ENCODE data around the gene TNFAIP2. TPM values are rescaled to one million over a fixed set of nuclear protein-coding genes. Genes with fewer than 3 reads are reported as not detected.
A peak's percentile ranks its signal among the peaks of the same experiment; 100 is the strongest.

Gene TNFAIP2
- total RNA-seq, 1 experiment from 2014 or later = 366 TPM

- Histone ChIP-seq H3K9me3 (ENCODE audit: insufficient read depth, low read depth) (no peaks in the 10 kb centered on the region), H3K4me1 (replicated peaks; ENCODE audit: insufficient read depth) (peaks cover 86% of the 10 kb centered on the region), H3K27ac (peak overlapping the region; percentile 4; the same call in 1 of the 2 replicates), H3F3A (ENCODE audit: insufficient read depth, low read depth) (peaks cover 54% of the 10 kb centered on the region), H3K79me2 (ENCODE audit: low read depth) (no peaks in the 10 kb centered on the region), H3K36me3 (ENCODE audit: low read depth) (no peaks in the 10 kb centered on the region), H3K4me2 (no peak overlapping the region), H4K20me1 (ENCODE audit: insufficient read depth) (no peaks in the 10 kb centered on the region), H3K9me2 (ENCODE audit: insufficient read depth) (no peaks in the 10 kb centered on the region), H2AFZ (no peak overlapping the region), H3K27me3 (ENCODE audit: insufficient read depth, low read depth) (no peaks in the 10 kb centered on the region), H3K4me3 (no peak overlapping the region)
- POLR2A ChIA-PET (ENCODE audit: unreplicated experiment) = interaction anchor here (0.5 to 0.6 kb wide), 2 partner anchors 44 to 135 kb away, joined by 3 to 4 read pairs; no protein-coding TSS in a partner anchor
- no peak for TF ChIP-seq EZH2 (IDR thresholded peaks at IDR 0.05; ENCODE audit: low read depth)
- TF ChIP-seq CTCF (conservative IDR thresholded peaks at IDR 0.05) = no peak; the same call in 1 of the 2 replicates
- CTCF ChIA-PET = interaction anchor here (0.6 to 2.1 kb wide), 2 partner anchors 30 to 51 kb away, joined by 4 to 10 read pairs; no protein-coding TSS in a partner anchor
- intact Hi-C loops (cut with micrococcal nuclease; ENCODE audit: unreplicated experiment) = no loop called here
- peak; percentile 36 to 62 for DNase-seq
- no TSS peak for BruUV-seq (replicated peaks)
Observed at GRCh38 chr14:103156651-103157378, 33.6 kb downstream of the TNFAIP2 start.

- no TSS peak for BruUV-seq (replicated peaks)
- Histone ChIP-seq H3K9me2 (ENCODE audit: insufficient read depth) (no peaks in the 10 kb centered on the region), H3K4me2 (peak overlapping the region; percentile 50; the same call in 1 of the 2 replicates), H4K20me1 (ENCODE audit: insufficient read depth) (no peaks in the 10 kb centered on the region), H3K27me3 (ENCODE audit: insufficient read depth, low read depth) (no peaks in the 10 kb centered on the region), H3K79me2 (ENCODE audit: low read depth) (no peaks in the 10 kb centered on the region), H3K4me1 (replicated peaks; ENCODE audit: insufficient read depth) (peaks cover 96% of the 10 kb centered on the region), H3F3A (ENCODE audit: insufficient read depth, low read depth) (peaks cover 66% of the 10 kb centered on the region), H3K4me3 (no peak overlapping the region), H2AFZ (no peak overlapping the region), H3K9me3 (ENCODE audit: insufficient read depth, low read depth) (peaks cover 6% of the 10 kb centered on the region; the same call in 1 of the 2 replicates), H3K36me3 (ENCODE audit: low read depth) (no peaks in the 10 kb centered on the region), H3K27ac (peak overlapping the region; percentile 89; the same call in 1 of the 2 replicates)
- TF ChIP-seq CTCF (conservative IDR thresholded peaks at IDR 0.05) = no peak
- no peak for TF ChIP-seq EZH2 (IDR thresholded peaks at IDR 0.05; ENCODE audit: low read depth)
- ChIA-PET CTCF (interaction anchor here (2.1 kb wide), 1 partner anchor 52 kb away, joined by 10 read pairs; no protein-coding TSS in a partner anchor), POLR2A (ENCODE audit: unreplicated experiment) (no interaction called here)
- intact Hi-C loops (cut with micrococcal nuclease; ENCODE audit: unreplicated experiment) = loop anchor here (1.0 kb wide), 1 partner anchor 15 kb away; no protein-coding TSS in a partner anchor
- peak in 1 of 2 experiments; percentile 34 for DNase-seq
Observed at GRCh38 chr14:103157969-103158368, 34.7 kb downstream of the TNFAIP2 start.

- ChIA-PET POLR2A (ENCODE audit: unreplicated experiment) (interaction anchor here (0.5 to 0.7 kb wide), 5 partner anchors 26 to 971 kb away, joined by 3 to 16 read pairs (median 4); no protein-coding TSS in a partner anchor), CTCF (interaction anchor here (0.6 to 0.8 kb wide), 4 partner anchors 25 to 153 kb away, joined by 3 to 6 read pairs (median 3); no protein-coding TSS in a partner anchor)
- Histone ChIP-seq H4K20me1 (ENCODE audit: insufficient read depth) (no peaks in the 10 kb centered on the region), H3K4me3 (no peak overlapping the region), H2AFZ (no peak overlapping the region), H3K4me2 (peak overlapping the region; percentile 50), H3K36me3 (ENCODE audit: low read depth) (no peaks in the 10 kb centered on the region), H3K9me2 (ENCODE audit: insufficient read depth) (no peaks in the 10 kb centered on the region), H3K27ac (peak overlapping the region; percentile 89), H3K27me3 (ENCODE audit: insufficient read depth, low read depth) (no peaks in the 10 kb centered on the region), H3K4me1 (replicated peaks; ENCODE audit: insufficient read depth) (peaks cover 90% of the 10 kb centered on the region), H3K9me3 (ENCODE audit: insufficient read depth, low read depth) (peaks cover 6% of the 10 kb centered on the region; the same call in 1 of the 2 replicates), H3K79me2 (ENCODE audit: low read depth) (no peaks in the 10 kb centered on the region), H3F3A (ENCODE audit: insufficient read depth, low read depth) (peaks cover 68% of the 10 kb centered on the region)
- BruUV-seq (replicated peaks) = no TSS peak
- TF ChIP-seq CTCF (conservative IDR thresholded peaks at IDR 0.05) (no peak), EZH2 (IDR thresholded peaks at IDR 0.05; ENCODE audit: low read depth) (no peak)
- DNase-seq = peak; percentile 84 to 96
- intact Hi-C loops (cut with micrococcal nuclease; ENCODE audit: unreplicated experiment) = loop anchor here (1.0 kb wide), 1 partner anchor 15 kb away; no protein-coding TSS in a partner anchor
Observed at GRCh38 chr14:103158688-103159087, 35.4 kb downstream of the TNFAIP2 start.

All from PC-9 (cell line).